Measurements from ENCODE around the gene GSTA2. TPM values are rescaled to one million over a fixed set of nuclear protein-coding genes. Genes with fewer than 3 reads are reported as not detected.
"Not testable (repeated sequence)": the region's sequence is repeated elsewhere in the genome, so short reads cannot be mapped to it uniquely, and the experiment has no call there.

GSTA2 gene
- total RNA-seq, 1 donor from 2014 or later, result 3.4 TPM

DNA sequence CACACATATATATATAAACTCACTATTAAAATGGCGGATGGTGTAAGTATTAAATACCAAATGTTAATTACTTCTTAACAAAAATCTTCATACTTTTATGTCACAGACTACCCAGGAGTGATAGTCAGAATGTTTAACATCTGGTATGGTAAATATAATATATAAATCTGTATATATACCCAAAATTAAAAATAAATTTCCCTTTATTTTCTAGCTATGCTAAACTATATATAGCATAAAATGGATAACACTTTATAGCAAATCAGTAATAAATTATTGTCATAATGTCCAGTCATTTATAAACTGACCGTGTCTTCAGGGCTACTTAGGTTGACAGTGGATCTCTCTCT, 37.1 kb downstream of the GSTA2 start:
- no peak for DNase-seq (ENCODE audit: low spot score)

DNA sequence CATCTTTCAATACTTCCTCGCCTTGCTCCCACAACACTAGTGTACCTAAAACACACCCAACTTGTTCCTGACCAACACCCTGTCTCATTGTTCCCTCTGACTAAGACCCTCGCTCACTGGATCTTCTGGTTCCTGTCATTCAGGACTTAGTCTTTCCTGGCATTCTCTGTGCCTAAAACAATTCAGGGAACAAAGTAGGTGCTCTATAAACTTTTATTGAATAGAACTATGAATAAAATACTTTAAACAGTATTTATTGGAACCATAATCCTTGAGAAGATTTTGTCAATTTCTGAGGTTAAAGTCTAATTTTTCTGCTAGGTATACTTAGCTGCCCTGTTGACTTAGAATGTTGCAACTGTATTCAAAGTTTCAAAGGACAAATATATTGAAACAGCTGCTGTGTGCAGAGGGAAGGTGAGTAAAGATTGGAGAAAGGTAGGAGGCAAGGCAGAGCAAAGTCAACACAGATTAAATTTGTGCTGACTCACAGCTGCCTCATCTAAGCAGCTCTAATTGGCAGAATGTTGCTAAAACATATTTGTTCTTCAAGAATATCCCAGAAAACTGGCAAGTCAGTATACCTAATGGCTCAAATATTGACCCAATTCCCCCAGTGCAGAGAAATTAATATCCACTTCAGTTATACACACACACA, 37.6 kb downstream of the GSTA2 start:
- DNase-seq (ENCODE audit: low spot score), result no peak

- no peak for DNase-seq (ENCODE audit: low spot score)
These were observed 38.1 kb downstream of the GSTA2 start for GRCh38 chr6:52725143-52725534.

DNA sequence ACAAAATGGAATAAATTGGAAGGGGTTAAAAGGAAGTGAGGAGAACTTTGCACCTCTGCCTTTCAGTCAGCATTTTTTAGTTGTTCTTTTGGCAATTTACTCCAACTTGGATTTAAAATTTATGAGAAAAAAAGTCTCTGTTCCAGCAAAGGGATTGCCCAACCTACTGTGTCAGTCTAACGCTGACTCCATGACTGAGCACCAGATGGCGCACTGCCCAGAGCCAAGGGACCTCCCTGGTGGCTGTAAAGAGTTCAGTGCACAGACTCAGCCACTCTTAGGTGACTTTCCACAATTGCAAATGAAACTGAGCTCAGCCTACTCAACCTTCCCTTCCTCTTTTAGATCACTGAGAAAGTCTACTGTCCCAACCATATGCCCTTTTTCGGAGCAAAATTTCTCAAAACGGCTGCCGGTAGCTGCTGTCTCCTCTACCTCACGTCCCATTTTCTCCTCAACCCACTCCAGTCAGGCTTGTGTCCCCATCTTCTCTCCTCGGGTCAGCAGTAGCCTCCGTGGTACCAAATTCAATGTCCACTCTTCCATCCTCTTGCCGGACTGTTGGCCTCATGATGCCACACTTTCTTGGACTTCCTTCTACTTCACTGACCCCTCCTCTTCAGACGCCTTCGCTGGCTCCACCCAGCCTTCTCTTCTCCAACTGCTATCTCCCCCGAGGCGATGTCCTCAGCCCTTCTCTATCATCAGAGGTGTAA, 38.7 kb downstream of the GSTA2 start:
- peak; percentile 74 for DNase-seq (ENCODE audit: low spot score)

DNA sequence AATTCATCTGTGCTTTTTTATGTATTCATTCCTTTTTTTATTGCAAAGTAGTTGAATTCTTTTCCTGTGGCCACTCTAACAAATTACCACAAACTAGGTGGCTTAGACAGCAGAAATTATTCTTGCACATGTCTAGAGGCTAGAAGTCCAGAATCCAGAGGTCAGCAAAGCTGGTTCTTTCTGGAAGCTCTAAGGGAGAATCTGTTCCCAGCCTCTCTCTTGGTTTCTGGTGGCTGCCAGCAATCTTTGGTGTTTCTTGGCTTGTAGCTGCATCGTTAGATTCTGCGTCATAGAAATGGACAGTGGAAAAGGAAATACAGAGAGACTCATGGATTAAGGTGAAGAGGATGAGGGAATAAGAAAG, 39.3 kb downstream of the GSTA2 start:
- peak; percentile 32 for DNase-seq (ENCODE audit: low spot score)

- no peak for DNase-seq (ENCODE audit: low spot score)
These were observed 43.0 kb downstream of the GSTA2 start for GRCh38 chr6:52720321-52720720.

- DNase-seq (ENCODE audit: low spot score), result peak; percentile 50
These were observed 44.7 kb downstream of the GSTA2 start for GRCh38 chr6:52718550-52718949.

- not testable (repeated sequence) for DNase-seq (ENCODE audit: low spot score)
These were observed 48.5 kb downstream of the GSTA2 start for GRCh38 chr6:52714761-52715160.

GRCh38 chr6:52712136-52712535, 51.1 kb downstream of the GSTA2 start:
- DNase-seq (ENCODE audit: low spot score), result no peak

GRCh38 chr6:52707963-52708680, 55.2 kb downstream of the GSTA2 start:
- no peak for DNase-seq (ENCODE audit: low spot score)

GRCh38 chr6:52706001-52706400, 57.3 kb downstream of the GSTA2 start:
- peak; percentile 94 for DNase-seq (ENCODE audit: low spot score)

- DNase-seq (ENCODE audit: low spot score), result peak; percentile 32
These were observed 58.3 kb downstream of the GSTA2 start for GRCh38 chr6:52704781-52705502.

GRCh38 chr6:52704060-52704459, 59.2 kb downstream of the GSTA2 start:
- peak; percentile 63 for DNase-seq (ENCODE audit: low spot score)

Other genes starting within 250 kb of the GSTA2 start
- gene TRAM2, start 186.4 kb downstream of the GSTA2 start, total RNA-seq (ENCODE audit: insufficient read depth, low replicate concordance), result 24.3 TPM
- gene TMEM14A, start 92.4 kb downstream of the GSTA2 start, total RNA-seq (ENCODE audit: insufficient read depth, low replicate concordance), result 26.0 TPM
- not detected for gene GSTA1, start 40.3 kb upstream of the GSTA2 start, total RNA-seq (ENCODE audit: insufficient read depth, low replicate concordance)
- not detected for gene GSTA5, start 77.3 kb upstream of the GSTA2 start, total RNA-seq (ENCODE audit: insufficient read depth, low replicate concordance)
- gene GSTA3, start 146.2 kb upstream of the GSTA2 start, total RNA-seq (ENCODE audit: insufficient read depth, low replicate concordance), result not detected
- 19.7 TPM for gene GSTA4, start 231.8 kb upstream of the GSTA2 start, total RNA-seq (ENCODE audit: insufficient read depth, low replicate concordance)

All from umbilical cord (tissue), 2 donors.